Measurements from ENCODE around the gene TMEM9. TPM values are rescaled to one million over a fixed set of nuclear protein-coding genes. Genes with fewer than 3 reads are reported as not detected.

TMEM9 gene
- total RNA-seq, 2 experiments from 2014 or later, result 28.2 to 29.8 TPM

- Mint-ChIP-seq H3K36me3 (no peaks in the 10 kb centered on the region), H3K4me1 (no peaks in the 10 kb centered on the region), H3K4me3 (no peak overlapping the region), H3K27me3 (no peaks in the 10 kb centered on the region), H3K27ac (no peak overlapping the region), H3K9me3 (no peaks in the 10 kb centered on the region)
- no peak for DNase-seq
Observed at GRCh38 chr1:201143726-201144635, 10.3 kb downstream of the TMEM9 start.

GRCh38 chr1:201142849-201143725 lies 11.2 kb downstream of the TMEM9 start:
- Mint-ChIP-seq H3K27ac (no peak overlapping the region), H3K4me1 (no peaks in the 10 kb centered on the region), H3K27me3 (no peaks in the 10 kb centered on the region), H3K36me3 (no peaks in the 10 kb centered on the region), H3K4me3 (no peak overlapping the region), H3K9me3 (no peaks in the 10 kb centered on the region)
- DNase-seq, result no peak

- no peaks in the 10 kb centered on the region for H3K9me3 Mint-ChIP-seq
- H3K27ac Mint-ChIP-seq, result no peak overlapping the region
- H3K4me3 Mint-ChIP-seq, result no peak overlapping the region
- H3K27me3 Mint-ChIP-seq, result no peaks in the 10 kb centered on the region
- no peak for DNase-seq
- H3K36me3 Mint-ChIP-seq, result no peaks in the 10 kb centered on the region
- H3K4me1 Mint-ChIP-seq, result no peaks in the 10 kb centered on the region
Observed at GRCh38 chr1:201142011-201142848, 12.0 kb downstream of the TMEM9 start.

- no peaks in the 10 kb centered on the region for H3K9me3 Mint-ChIP-seq
- no peak overlapping the region for H3K4me3 Mint-ChIP-seq
- no peaks in the 10 kb centered on the region for H3K36me3 Mint-ChIP-seq
- H3K4me1 Mint-ChIP-seq, result no peaks in the 10 kb centered on the region
- DNase-seq, result no peak
- no peaks in the 10 kb centered on the region for H3K27me3 Mint-ChIP-seq
- H3K27ac Mint-ChIP-seq, result no peak overlapping the region
Observed at GRCh38 chr1:201141418-201141817, 12.9 kb downstream of the TMEM9 start.

GRCh38 chr1:201140941-201141260 lies 13.4 kb downstream of the TMEM9 start:
- no peak overlapping the region for H3K27ac Mint-ChIP-seq
- no peaks in the 10 kb centered on the region for H3K4me1 Mint-ChIP-seq
- no peaks in the 10 kb centered on the region for H3K36me3 Mint-ChIP-seq
- no peaks in the 10 kb centered on the region for H3K27me3 Mint-ChIP-seq
- H3K9me3 Mint-ChIP-seq, result no peaks in the 10 kb centered on the region
- DNase-seq, result no peak
- H3K4me3 Mint-ChIP-seq, result no peak overlapping the region

GRCh38 chr1:201140235-201140940 lies 13.9 kb downstream of the TMEM9 start:
- no peaks in the 10 kb centered on the region for H3K27me3 Mint-ChIP-seq
- H3K36me3 Mint-ChIP-seq, result peaks cover 1% of the 10 kb centered on the region
- no peaks in the 10 kb centered on the region for H3K4me1 Mint-ChIP-seq
- no peak overlapping the region for H3K27ac Mint-ChIP-seq
- no peak for DNase-seq
- H3K4me3 Mint-ChIP-seq, result no peak overlapping the region
- H3K9me3 Mint-ChIP-seq, result no peaks in the 10 kb centered on the region

GRCh38 chr1:201139756-201140155 lies 14.5 kb downstream of the TMEM9 start:
- no peak overlapping the region for H3K4me3 Mint-ChIP-seq
- no peaks in the 10 kb centered on the region for H3K4me1 Mint-ChIP-seq
- peaks cover 4% of the 10 kb centered on the region for H3K36me3 Mint-ChIP-seq
- no peak overlapping the region for H3K27ac Mint-ChIP-seq
- no peak for DNase-seq
- no peaks in the 10 kb centered on the region for H3K27me3 Mint-ChIP-seq
- no peaks in the 10 kb centered on the region for H3K9me3 Mint-ChIP-seq

- no peaks in the 10 kb centered on the region for H3K4me1 Mint-ChIP-seq
- DNase-seq, result no peak
- peaks cover 5% of the 10 kb centered on the region for H3K36me3 Mint-ChIP-seq
- H3K27me3 Mint-ChIP-seq, result no peaks in the 10 kb centered on the region
- no peak overlapping the region for H3K27ac Mint-ChIP-seq
- H3K4me3 Mint-ChIP-seq, result no peak overlapping the region
- no peaks in the 10 kb centered on the region for H3K9me3 Mint-ChIP-seq
Observed at GRCh38 chr1:201139306-201139705, 15.0 kb downstream of the TMEM9 start.

GRCh38 chr1:201138311-201138840 lies 15.9 kb downstream of the TMEM9 start:
- no peak overlapping the region for H3K27ac Mint-ChIP-seq
- H3K4me1 Mint-ChIP-seq, result no peaks in the 10 kb centered on the region

GRCh38 chr1:201137579-201138310 lies 16.5 kb downstream of the TMEM9 start:
- Mint-ChIP-seq H3K9me3 (no peaks in the 10 kb centered on the region), H3K4me1 (no peaks in the 10 kb centered on the region), H3K27ac (no peak overlapping the region), H3K4me3 (no peak overlapping the region), H3K27me3 (no peaks in the 10 kb centered on the region), H3K36me3 (peaks cover 5% of the 10 kb centered on the region)
- no peak for DNase-seq

More at GRCh38 chr1:201138311-201138840, 15.9 kb downstream of the TMEM9 start:
- Mint-ChIP-seq H3K27me3 (no peaks in the 10 kb centered on the region), H3K36me3 (peaks cover 5% of the 10 kb centered on the region), H3K9me3 (no peaks in the 10 kb centered on the region), H3K4me3 (no peak overlapping the region)
- DNase-seq, result no peak

- H3K36me3 Mint-ChIP-seq, result peaks cover 5% of the 10 kb centered on the region
- no peaks in the 10 kb centered on the region for H3K27me3 Mint-ChIP-seq
- DNase-seq, result no peak
- H3K27ac Mint-ChIP-seq, result no peak overlapping the region
- no peaks in the 10 kb centered on the region for H3K4me1 Mint-ChIP-seq
- H3K4me3 Mint-ChIP-seq, result no peak overlapping the region
- no peaks in the 10 kb centered on the region for H3K9me3 Mint-ChIP-seq
Observed at GRCh38 chr1:201137024-201137392, 17.3 kb downstream of the TMEM9 start.

- no peak overlapping the region for H3K27ac Mint-ChIP-seq
- no peak for DNase-seq
- no peaks in the 10 kb centered on the region for H3K9me3 Mint-ChIP-seq
- H3K27me3 Mint-ChIP-seq, result no peaks in the 10 kb centered on the region
- no peak overlapping the region for H3K4me3 Mint-ChIP-seq
- no peaks in the 10 kb centered on the region for H3K4me1 Mint-ChIP-seq
- H3K36me3 Mint-ChIP-seq, result peaks cover 5% of the 10 kb centered on the region
Observed at GRCh38 chr1:201136355-201137023, 17.8 kb downstream of the TMEM9 start.

GRCh38 chr1:201134405-201134804 lies 19.9 kb downstream of the TMEM9 start:
- no peaks in the 10 kb centered on the region for H3K9me3 Mint-ChIP-seq
- H3K27ac Mint-ChIP-seq, result no peak overlapping the region
- H3K27me3 Mint-ChIP-seq, result no peaks in the 10 kb centered on the region
- H3K4me1 Mint-ChIP-seq, result no peaks in the 10 kb centered on the region
- peaks cover 5% of the 10 kb centered on the region for H3K36me3 Mint-ChIP-seq
- no peak overlapping the region for H3K4me3 Mint-ChIP-seq
- no peak for DNase-seq
